ENCODE results near the gene DNAJC5. TPM values are rescaled to one million over a fixed set of nuclear protein-coding genes. Genes with fewer than 3 reads are reported as not detected.
"Not testable (repeated sequence)": the region's sequence is repeated elsewhere in the genome, so short reads cannot be mapped to it uniquely, and the experiment has no call there.

The DNAJC5 gene, protein sequence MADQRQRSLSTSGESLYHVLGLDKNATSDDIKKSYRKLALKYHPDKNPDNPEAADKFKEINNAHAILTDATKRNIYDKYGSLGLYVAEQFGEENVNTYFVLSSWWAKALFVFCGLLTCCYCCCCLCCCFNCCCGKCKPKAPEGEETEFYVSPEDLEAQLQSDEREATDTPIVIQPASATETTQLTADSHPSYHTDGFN
- total RNA-seq = 10 to 100 TPM; 19.4 to 19.5 TPM

DNA sequence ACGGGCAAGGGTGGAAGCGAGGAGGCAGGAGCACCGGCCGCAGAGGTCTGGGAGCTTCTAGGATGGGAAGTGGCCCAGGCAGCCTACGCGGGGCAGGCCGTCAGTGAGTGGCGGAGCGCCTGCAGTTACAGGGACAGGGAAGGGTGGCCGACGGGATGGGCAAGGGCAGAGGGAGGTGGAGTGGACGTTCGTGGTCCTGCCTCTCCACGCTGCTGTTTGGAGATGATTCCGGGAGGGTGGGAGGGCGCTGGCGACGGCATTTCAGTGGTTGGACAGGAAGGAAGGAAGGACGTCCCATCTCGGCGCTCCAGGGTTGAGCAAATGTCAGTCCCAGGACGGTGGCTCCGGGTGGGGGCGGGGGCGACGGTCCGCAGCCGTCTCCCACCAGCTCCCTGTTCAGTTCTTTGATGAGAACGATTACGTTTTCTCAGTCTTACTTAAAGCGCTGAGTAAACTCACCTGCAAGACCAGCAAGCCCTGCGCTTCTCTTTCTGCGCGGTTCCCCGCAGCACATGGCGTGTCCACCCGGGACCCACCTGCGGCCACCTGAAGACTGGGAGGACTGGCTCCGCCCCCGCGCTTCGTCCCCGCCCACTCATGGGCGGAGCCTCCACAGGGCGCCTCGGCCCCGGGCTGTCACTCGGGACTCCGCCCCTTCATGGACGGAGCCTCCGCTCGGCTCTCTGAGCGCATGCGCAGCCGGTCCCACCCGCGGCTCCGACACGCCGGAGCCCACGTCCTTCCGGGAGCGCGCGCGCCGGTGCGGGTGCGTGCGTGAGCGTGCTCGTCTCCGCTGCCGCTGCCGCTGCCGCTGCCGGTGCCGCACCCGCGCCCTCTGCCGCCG, at the start of gene DNAJC5:
Gene DNAJC5 (plus strand): TSS at position 769 of the 844 bp plus-strand sequence. CDS start 33,220 bp downstream, outside the sequence.
- intact Hi-C loops (cut with micrococcal nuclease) = loop anchor here (1.0 to 5.0 kb wide), 4 partner anchors 22 to 257 kb away; partner anchors contain the start of genes TPD52L2 and UCKL1
- CTCF ChIA-PET = interaction anchor here (0.9 kb wide), 1 partner anchor 357 kb away, joined by 3 read pairs; no protein-coding TSS in a partner anchor
- peaks cover 41% of the 10 kb centered on the region for H3K4me1 Mint-ChIP-seq (ENCODE audit: low read depth)
- H3K27me3 Mint-ChIP-seq (ENCODE audit: low read depth) = no peaks in the 10 kb centered on the region
- peak within 1 kb of the TSS; percentile 95 for H3K4me3 Mint-ChIP-seq
- H3K27ac Mint-ChIP-seq = peak within 1 kb of the TSS; percentile 93
- peaks cover 11% of the 10 kb centered on the region for H3K36me3 Mint-ChIP-seq (ENCODE audit: low read depth)
- peak; percentile 94 for DNase-seq
- H3K9me3 Mint-ChIP-seq = no peaks in the 10 kb centered on the region

DNA sequence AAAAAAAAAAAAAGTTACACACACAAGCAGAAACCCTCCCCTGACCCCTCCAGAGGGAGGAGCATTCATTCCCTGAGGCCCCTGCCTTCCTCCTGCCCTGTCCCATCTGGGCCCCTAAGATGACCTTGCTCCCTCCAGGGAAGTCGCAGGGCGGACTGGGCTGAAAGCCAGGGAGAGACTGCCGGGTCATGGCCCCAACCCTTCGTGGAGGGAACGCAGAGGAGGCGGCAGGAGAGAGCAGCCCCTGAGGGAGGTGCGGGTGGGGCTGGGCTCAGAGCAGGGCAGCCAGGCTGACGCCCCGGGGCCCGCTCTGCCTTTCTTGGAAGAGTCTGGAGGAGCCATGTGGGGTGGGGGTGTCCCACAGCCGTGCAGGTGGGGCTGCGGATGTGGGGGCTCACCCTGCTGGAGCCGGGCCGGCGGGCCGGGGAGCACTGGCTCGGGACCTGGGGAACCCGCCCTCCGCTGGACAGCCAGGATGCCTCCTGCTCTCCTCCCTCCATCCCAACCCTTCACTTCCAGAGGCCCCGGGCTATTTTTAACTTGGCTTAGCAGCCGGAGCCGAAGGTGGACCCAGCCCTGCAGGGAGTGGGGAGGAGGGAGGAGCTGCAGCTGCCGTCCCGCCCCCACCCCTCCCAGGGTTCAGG, 48.7 kb upstream of the DNAJC5 start:
- intact Hi-C loops (cut with micrococcal nuclease) = no loop called here
- CTCF ChIA-PET = no interaction called here
- no peaks in the 10 kb centered on the region for H3K36me3 Mint-ChIP-seq (ENCODE audit: low read depth)

DNA sequence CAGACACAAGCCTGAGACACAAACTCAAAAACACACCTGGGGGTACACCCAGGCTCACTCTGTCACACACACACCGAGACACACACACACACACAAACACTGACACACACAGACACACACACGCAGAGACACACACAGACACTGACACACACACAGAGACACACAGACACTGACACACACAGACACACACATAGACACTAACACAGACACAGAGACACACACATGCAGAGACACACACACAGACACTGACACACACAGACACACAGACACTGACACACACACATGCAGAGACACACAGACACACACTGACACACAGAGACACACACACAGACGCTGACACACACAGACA, 48.1 kb upstream of the DNAJC5 start:
- Mint-ChIP-seq H3K4me1 (ENCODE audit: low read depth) (peaks cover 15% of the 10 kb centered on the region), H3K36me3 (ENCODE audit: low read depth) (no peaks in the 10 kb centered on the region), H3K27ac (no peak overlapping the region), H3K4me3 (no peak overlapping the region), H3K9me3 (no peaks in the 10 kb centered on the region), H3K27me3 (ENCODE audit: low read depth) (peaks cover 31% of the 10 kb centered on the region)
- CTCF ChIA-PET = no interaction called here
- DNase-seq = no peak
- intact Hi-C loops (cut with micrococcal nuclease) = no loop called here

More for the DNA sequence above, 48.7 kb upstream of the DNAJC5 start:
- no peak overlapping the region for H3K4me3 Mint-ChIP-seq
- DNase-seq = no peak
- H3K9me3 Mint-ChIP-seq = no peaks in the 10 kb centered on the region
- peaks cover 32% of the 10 kb centered on the region for H3K27me3 Mint-ChIP-seq (ENCODE audit: low read depth)
- H3K4me1 Mint-ChIP-seq (ENCODE audit: low read depth) = peaks cover 14% of the 10 kb centered on the region
- H3K27ac Mint-ChIP-seq = no peak overlapping the region

DNA sequence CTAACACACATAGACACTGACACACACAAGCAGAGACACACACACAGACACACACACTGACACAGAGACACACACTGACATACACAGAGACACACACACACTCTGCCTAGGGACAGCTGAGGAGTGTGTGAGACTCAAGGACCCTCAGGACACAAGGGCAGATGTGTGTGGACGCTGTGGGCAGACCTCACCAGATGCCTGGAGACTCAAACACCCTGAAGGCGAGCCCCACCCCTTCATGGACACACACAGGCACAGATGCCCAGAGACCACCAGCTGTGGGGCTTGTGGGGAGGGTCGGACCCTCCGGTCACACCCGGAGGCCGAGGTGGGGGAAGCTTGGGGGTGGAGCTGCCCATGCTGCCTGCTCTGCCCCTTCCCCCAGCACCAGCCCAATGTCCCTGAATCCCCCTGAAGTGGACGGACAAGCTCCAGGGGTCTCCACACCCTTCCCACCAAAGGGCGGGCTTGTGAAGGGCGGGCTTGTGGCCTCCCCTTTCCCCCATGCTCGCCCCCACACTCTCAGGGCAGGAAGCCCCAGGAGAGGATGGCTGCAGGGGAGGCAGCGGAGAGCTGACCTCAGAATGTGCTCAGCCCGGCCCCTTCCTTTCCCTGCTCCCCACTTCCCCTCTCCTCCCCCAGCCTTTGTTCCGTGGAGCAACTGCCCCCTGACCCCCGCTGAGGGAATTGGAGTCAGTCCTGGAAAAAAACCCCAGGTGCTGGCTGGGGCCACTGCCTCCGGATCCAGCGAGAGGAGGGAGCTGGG, 47.5 kb upstream of the DNAJC5 start:
- CTCF ChIA-PET = no interaction called here
- Mint-ChIP-seq H3K36me3 (ENCODE audit: low read depth) (no peaks in the 10 kb centered on the region), H3K27ac (no peak overlapping the region), H3K4me1 (ENCODE audit: low read depth) (peaks cover 16% of the 10 kb centered on the region), H3K27me3 (ENCODE audit: low read depth) (peaks cover 30% of the 10 kb centered on the region), H3K9me3 (no peaks in the 10 kb centered on the region), H3K4me3 (no peak overlapping the region)
- intact Hi-C loops (cut with micrococcal nuclease) = no loop called here
- no peak for DNase-seq

DNA sequence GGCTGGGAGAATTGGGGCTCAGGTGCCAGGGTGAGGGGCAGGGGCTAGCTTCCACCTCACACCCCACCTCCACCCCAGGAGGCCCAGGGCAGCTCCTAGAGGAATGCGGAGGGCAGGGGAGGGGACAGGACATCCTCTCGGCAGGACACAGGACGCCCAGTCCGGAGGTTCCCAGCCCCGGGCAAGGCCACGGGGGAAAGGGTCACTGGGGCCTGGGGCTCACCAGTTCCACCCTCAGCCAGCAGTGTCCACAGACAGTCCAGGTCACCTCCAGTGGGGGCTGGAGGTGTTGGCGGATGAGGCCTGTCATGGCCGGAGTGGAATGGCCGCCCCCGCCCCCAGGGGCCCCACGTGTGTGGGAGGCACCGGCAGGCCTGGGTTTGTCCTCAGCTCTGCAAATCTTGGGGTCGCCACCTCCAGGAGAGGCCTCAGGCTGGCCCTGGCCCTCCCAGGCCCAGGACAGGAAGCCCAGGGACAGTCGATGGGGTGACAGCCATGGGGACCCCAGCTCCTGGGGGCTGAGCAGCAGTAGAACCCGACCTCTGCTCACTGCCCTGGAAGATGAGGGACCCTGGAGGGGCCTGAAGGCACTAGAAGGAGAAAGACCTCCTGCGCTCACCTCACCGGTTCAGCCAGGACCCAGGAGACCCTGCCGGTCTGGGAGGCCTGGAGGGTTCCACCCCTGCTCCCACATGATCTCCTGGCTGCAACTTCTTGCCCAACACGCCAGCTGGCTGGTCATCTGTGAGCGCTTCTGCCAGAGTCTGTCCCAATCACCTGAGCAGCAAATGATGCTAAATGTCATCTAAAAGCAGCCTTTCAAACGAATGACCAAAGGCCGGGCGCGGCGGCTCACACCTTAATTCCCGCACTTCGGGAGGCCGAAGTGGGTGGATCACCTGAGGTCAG, 46.7 kb upstream of the DNAJC5 start:
- CTCF ChIA-PET = no interaction called here
- Mint-ChIP-seq H3K4me3 (no peak overlapping the region), H3K36me3 (ENCODE audit: low read depth) (no peaks in the 10 kb centered on the region), H3K27ac (no peak overlapping the region), H3K27me3 (ENCODE audit: low read depth) (peaks cover 27% of the 10 kb centered on the region), H3K9me3 (no peaks in the 10 kb centered on the region), H3K4me1 (ENCODE audit: low read depth) (peaks cover 16% of the 10 kb centered on the region)
- intact Hi-C loops (cut with micrococcal nuclease) = no loop called here
- no peak for DNase-seq

DNA sequence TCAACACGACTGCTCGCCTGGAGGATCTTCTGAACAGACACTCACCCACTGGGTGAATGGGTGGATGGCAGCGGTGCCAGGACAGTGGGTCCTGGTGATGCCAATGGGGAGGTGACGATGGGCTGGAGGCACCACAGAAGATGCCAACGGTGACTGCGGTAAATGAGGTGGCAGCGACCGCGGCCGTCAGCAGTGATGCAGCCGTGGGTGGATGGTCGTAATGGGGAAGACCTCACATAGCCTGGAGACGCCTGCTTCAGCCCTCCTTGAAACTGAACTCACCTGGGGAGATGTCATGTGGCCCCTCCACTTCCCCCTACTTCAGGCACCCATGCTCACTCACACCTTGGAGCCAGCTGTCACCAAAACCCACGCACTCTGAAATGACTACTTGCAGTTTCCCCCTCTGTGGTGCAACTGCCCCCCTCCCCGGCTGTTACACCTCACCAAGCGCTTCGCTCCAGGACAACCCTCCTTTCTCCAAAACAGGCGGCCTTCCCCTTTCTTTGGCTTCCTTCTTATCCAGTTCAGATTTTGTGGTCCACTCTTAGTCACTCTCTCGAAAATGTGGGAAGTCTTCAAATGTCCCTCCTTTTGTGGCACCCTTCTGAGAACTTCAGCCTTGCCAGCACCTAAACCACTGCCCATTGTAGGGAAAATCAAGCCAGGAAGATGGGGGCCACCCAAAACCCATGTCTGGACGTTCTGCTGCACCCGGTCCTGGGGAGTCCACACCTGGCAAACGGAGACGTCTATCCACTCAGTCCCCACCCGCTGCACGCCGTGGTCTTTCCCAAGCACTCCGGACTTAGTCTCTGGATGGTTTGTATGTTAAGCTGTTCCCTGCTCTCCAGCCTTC, 44.0 kb upstream of the DNAJC5 start:
- no peaks in the 10 kb centered on the region for H3K9me3 Mint-ChIP-seq
- DNase-seq = peak; percentile 74
- no peaks in the 10 kb centered on the region for H3K36me3 Mint-ChIP-seq (ENCODE audit: low read depth)
- H3K4me3 Mint-ChIP-seq = no peak overlapping the region
- H3K27ac Mint-ChIP-seq = no peak overlapping the region
- CTCF ChIA-PET = no interaction called here
- peaks cover 6% of the 10 kb centered on the region for H3K27me3 Mint-ChIP-seq (ENCODE audit: low read depth)
- intact Hi-C loops (cut with micrococcal nuclease) = no loop called here
- H3K4me1 Mint-ChIP-seq (ENCODE audit: low read depth) = peaks cover 16% of the 10 kb centered on the region

DNA sequence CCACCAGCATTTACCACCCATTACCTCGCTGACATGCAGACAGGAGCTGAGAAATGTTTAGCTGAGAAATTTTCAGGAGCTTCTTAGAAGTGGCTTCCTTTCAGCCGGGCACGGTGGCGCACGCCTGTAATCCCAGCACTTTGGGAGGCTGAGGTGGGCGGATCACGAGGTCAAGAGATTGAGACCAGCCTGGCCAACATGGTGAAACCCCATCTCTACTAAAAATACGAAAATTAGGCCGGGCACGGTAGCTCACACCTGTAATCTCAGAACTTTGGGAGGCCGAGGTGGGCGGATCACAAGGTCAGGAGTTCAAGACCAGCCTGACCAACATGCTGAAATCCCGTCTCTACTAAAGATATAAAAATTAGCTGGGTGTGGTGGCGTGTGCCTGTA, 43.4 kb upstream of the DNAJC5 start:
- H3K9me3 Mint-ChIP-seq; H3K4me3 Mint-ChIP-seq; H3K27me3 Mint-ChIP-seq (ENCODE audit: low read depth); DNase-seq; H3K36me3 Mint-ChIP-seq (ENCODE audit: low read depth); H3K27ac Mint-ChIP-seq; intact Hi-C loops (cut with micrococcal nuclease): not testable (repeated sequence)
- CTCF ChIA-PET = interaction anchor here (0.6 kb wide), 1 partner anchor 239 kb away, joined by 3 read pairs; no protein-coding TSS in a partner anchor
- H3K4me1 Mint-ChIP-seq (ENCODE audit: low read depth) = peaks cover 14% of the 10 kb centered on the region

DNA sequence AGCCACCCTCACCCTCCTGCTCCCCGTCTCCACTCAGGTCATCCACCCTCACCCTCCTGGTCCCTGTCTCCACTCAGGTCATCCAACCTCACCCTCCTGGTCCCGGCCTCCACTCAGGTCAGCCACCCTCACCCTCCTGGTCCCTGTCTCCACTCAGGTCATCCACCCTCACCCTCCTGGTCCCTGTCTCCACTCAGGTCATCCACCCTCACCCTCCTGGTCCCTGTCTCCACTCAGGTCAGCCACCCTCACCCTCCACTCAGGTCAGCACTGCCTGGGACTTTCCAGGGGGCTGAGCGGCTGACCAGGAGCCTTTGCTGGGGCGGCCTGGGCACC, 41.2 kb upstream of the DNAJC5 start:
- H3K27ac Mint-ChIP-seq; intact Hi-C loops (cut with micrococcal nuclease); H3K36me3 Mint-ChIP-seq (ENCODE audit: low read depth); H3K27me3 Mint-ChIP-seq (ENCODE audit: low read depth); CTCF ChIA-PET; H3K4me3 Mint-ChIP-seq; DNase-seq; H3K9me3 Mint-ChIP-seq: not testable (repeated sequence)
- H3K4me1 Mint-ChIP-seq (ENCODE audit: low read depth) = peaks cover 32% of the 10 kb centered on the region

DNA sequence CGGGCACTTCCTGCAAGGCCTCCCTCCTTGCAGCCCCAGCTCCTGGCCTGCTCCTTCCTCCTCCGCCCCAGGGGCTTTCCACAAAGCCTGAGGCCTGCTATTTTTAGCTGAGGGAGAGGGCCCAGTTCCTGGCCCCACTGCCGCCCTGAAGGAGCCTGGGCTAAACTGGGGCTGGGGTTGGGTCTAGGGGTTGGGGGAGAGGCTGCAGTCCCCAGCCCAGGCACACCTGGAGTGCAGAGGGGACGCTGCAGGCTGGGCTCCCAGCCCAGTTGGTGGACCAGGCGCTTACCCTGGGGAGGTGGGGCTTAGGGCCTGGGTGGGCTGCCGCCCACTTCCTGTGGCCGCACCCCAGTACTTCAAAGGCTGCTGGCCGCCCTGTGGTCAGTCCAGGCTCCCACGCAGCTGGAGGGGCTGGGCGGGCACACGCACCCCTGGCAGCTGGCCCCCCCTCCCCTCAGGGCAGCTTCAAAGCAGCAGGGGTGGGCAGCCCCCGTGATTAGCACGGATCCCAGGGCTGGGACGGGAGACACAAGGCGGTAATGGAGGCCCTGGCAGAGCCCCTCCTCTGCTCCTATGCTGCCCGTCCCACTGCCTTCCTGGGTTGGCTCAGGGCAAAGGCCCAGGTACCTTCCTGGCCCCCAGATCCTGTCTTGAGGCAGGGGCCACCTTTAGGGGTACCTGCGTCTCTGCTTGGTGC, 40.7 kb upstream of the DNAJC5 start:
- Mint-ChIP-seq H3K27ac (no peak overlapping the region), H3K4me1 (ENCODE audit: low read depth) (peaks cover 37% of the 10 kb centered on the region), H3K9me3 (no peaks in the 10 kb centered on the region), H3K27me3 (ENCODE audit: low read depth) (peaks cover 3% of the 10 kb centered on the region), H3K4me3 (no peak overlapping the region), H3K36me3 (ENCODE audit: low read depth) (no peaks in the 10 kb centered on the region)
- CTCF ChIA-PET = no interaction called here
- intact Hi-C loops (cut with micrococcal nuclease) = no loop called here
- DNase-seq = no peak

DNA sequence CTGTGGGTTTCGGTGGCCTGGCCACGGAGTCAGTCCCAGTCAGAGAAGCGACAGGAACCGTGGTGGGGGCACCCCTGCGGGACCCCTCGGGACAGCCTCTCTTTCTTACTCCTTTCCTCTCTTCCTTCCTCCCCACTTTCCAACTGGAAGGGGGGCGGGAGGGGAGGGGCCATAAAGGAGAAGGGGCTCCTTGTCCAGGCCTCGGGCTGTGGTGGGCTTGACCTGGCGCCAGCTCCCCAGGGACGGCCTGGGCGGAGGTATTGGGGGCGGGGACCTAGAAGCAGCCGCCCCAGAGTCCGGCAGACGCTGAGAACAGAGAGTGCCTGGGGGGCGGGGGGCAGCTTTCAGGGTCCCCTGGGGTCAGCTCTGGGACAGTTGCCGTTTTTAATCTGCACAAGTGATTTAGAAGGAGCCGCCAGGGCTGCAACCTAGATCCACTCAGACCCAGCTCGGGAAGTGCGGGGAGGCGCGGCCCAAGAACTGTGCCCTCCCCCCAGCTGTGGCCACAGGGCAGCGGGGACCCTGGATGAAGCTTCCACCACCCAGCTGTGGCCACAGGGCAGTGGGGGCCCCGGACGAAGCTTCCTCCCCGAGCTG, 40.1 kb upstream of the DNAJC5 start:
- no peak overlapping the region for H3K27ac Mint-ChIP-seq
- no peak overlapping the region for H3K4me3 Mint-ChIP-seq
- H3K36me3 Mint-ChIP-seq (ENCODE audit: low read depth) = no peaks in the 10 kb centered on the region
- intact Hi-C loops (cut with micrococcal nuclease) = no loop called here
- H3K27me3 Mint-ChIP-seq (ENCODE audit: low read depth) = peaks cover 3% of the 10 kb centered on the region
- no peak for DNase-seq
- no peaks in the 10 kb centered on the region for H3K9me3 Mint-ChIP-seq
- peaks cover 40% of the 10 kb centered on the region for H3K4me1 Mint-ChIP-seq (ENCODE audit: low read depth)
- CTCF ChIA-PET = no interaction called here
